ENCODE results near the gene MMP11. TPM values are rescaled to one million over a fixed set of nuclear protein-coding genes. Genes with fewer than 3 reads are reported as not detected.

Gene MMP11
- total and polyA plus RNA-seq, 2 of the 13 experiments (the other 11 are each of a cell fraction or from before 2014, with no cell fraction given): 8.9 to 28.6 TPM

DNA sequence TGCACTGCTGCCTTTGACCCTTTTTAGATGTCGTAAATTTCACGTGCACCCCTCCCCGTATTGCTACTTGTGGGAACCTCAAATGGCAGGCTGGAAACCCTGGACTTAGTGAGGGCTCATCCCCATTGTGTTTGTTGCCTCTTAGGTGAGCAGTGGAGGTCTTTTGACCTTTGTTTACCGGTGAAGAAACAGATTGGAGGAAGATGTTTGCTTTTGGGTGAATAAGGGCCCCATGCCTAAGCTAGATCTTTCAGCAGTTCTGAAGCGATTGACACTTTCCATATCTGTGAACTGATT lies 14.9 kb downstream of the MMP11 start:
- TF ChIP-seq NAIF1 (CRISPR knock-in tag; IDR thresholded peaks at IDR 0.05; ENCODE audit: borderline replicate concordance) (no peak), ASH2L (IDR thresholded peaks at IDR 0.05; ENCODE audit: insufficient read length, low read depth, low read length) (peak; percentile 9), SAP130 (CRISPR knock-in tag; IDR thresholded peaks at IDR 0.05; ENCODE audit: low read depth) (peak; percentile 12), FOXK2 (IDR thresholded peaks at IDR 0.05) (0 out of 2 replicates have a peak, but pooled peaks have one; percentile 65), NR2F6 (IDR thresholded peaks at IDR 0.05) (0 out of 2 replicates have a peak, but pooled peaks have one; percentile 12), NR2F6 (CRISPR knock-in tag; IDR thresholded peaks at IDR 0.05) (no peak), SOX6 (IDR thresholded peaks at IDR 0.05) (no peak), SOX6 (CRISPR knock-in tag; IDR thresholded peaks at IDR 0.05) (peak; percentile 6), ZNF350 (CRISPR knock-in tag; IDR thresholded peaks at IDR 0.05; ENCODE audit: borderline replicate concordance, low read depth) (0 out of 2 replicates have a peak, but pooled peaks have one; percentile 34), ZNF230 (CRISPR knock-in tag; IDR thresholded peaks at IDR 0.05) (no peak), FOXP4 (CRISPR knock-in tag; IDR thresholded peaks at IDR 0.05) (0 out of 2 replicates have a peak, but pooled peaks have one; percentile 4), ZMYM4 (CRISPR knock-in tag; IDR thresholded peaks at IDR 0.05) (0 out of 2 replicates have a peak, but pooled peaks have one; percentile 4), ZSCAN30 (CRISPR knock-in tag; IDR thresholded peaks at IDR 0.05) (0 out of 2 replicates have a peak, but pooled peaks have one; percentile 54), ZBTB3 (CRISPR knock-in tag; IDR thresholded peaks at IDR 0.05; ENCODE audit: borderline replicate concordance, low read depth) (no peak), PRDM15 (CRISPR knock-in tag; IDR thresholded peaks at IDR 0.05) (peak; percentile 59; the same call in 1 of the 2 replicates), FOXP1 (IDR thresholded peaks at IDR 0.05) (no peak), FOXP1 (CRISPR knock-in tag; IDR thresholded peaks at IDR 0.05) (peak; percentile 38; the same call in 1 of the 2 replicates), HDAC1 (CRISPR knock-in tag; IDR thresholded peaks at IDR 0.05) (0 out of 2 replicates have a peak, but pooled peaks have one; percentile 2), ZNF460 (CRISPR knock-in tag; IDR thresholded peaks at IDR 0.05; ENCODE audit: borderline replicate concordance) (no peak; the same call in 1 of the 2 replicates), KDM5A (IDR thresholded peaks at IDR 0.05; ENCODE audit: borderline replicate concordance, low read length) (0 out of 2 replicates have a peak, but pooled peaks have one; percentile 4), BHLHE40 (IDR thresholded peaks at IDR 0.05; ENCODE audit: low read length) (peak; percentile 79), ZNF816 (CRISPR knock-in tag; IDR thresholded peaks at IDR 0.05; ENCODE audit: borderline replicate concordance) (no peak)
- Histone ChIP-seq H3K27ac (ENCODE audit: extremely low read length, insufficient read depth, low read length) (peak overlapping the region; percentile 99), H3K79me2 (ENCODE audit: insufficient read depth, low read length) (peaks cover 49% of the 10 kb centered on the region), H2AFZ (ENCODE audit: low read length) (no peak overlapping the region), H3K27me3 (ENCODE audit: control insufficient read depth in 1 of 2, insufficient read depth in 2 of 2, low read length in 2 of 2) (no peaks in the 10 kb centered on the region), H3K4me2 (ENCODE audit: low read depth, low read length) (peak overlapping the region; percentile 99), H4K20me1 (ENCODE audit: insufficient read depth, low read length) (peaks cover 23% of the 10 kb centered on the region), H3K36me3 (replicated peaks in 1 of 2; ENCODE audit: control insufficient read depth in 1 of 2, insufficient read depth in 2 of 2, low read length in 2 of 2) (peaks cover 9 to 13% of the 10 kb centered on the region in 2 experiments; a peak in 4 of 5 replicates), H3K9me3 (ENCODE audit: low read length) (no peaks in the 10 kb centered on the region), H3K4me3 (replicated peaks in 1 of 3; ENCODE audit: insufficient read depth in 1 of 3, low read depth in 2 of 3, low read length in 3 of 3) (peak overlapping the region; percentile 84 to 92 (median 90)), H3K9ac (ENCODE audit: insufficient read depth, low read depth, low read length) (peak overlapping the region; percentile 99), H3K4me1 (ENCODE audit: insufficient read depth, low read length) (peaks cover 65% of the 10 kb centered on the region)
- POLR2A ChIA-PET: interaction anchor here (1.0 to 7.1 kb wide), 5 partner anchors 12 to 70 kb away, joined by 3 to 201 read pairs (median 10); partner anchors contain the start of genes CHCHD10, MMP11 and SLC2A11
- ATAC-seq (no peak), DNase-seq (ENCODE audit: low spot score) (no peak), FAIRE-seq (no peak)
- intact Hi-C loops (cut with micrococcal nuclease; ENCODE audit: unreplicated experiment) (loop anchor here (5.0 kb wide), 1 partner anchor 70 kb away; the partner anchor contains the start of gene SLC2A11), in situ Hi-C loops (cut with HindIII; ENCODE audit: extremely low pct_ligation_motif_present, low pct_unique_long_range_greater_than_20kb) (no loop called here)
- 3% methylated on average over 5 of the region's 5 CpGs for WGBS (ENCODE audit: low lambda C conversion rate)
- CTCF ChIA-PET (ENCODE audit: low intra/inter-chr PET ratio, low total read pairs): no interaction called here
- no TSS peak for BruUV-seq (replicated peaks)
